GM19455 (cell line): ENCODE data around the gene DPY30.

Source experiments
- ATAC-seq: cut with Tn5 transposase; IDR thresholded peaks from one replicate; pipeline ENCODE4 v1.9.1; 2021; ENCODE audit not compliant: unreplicated experiment

The DPY30 gene

GRCh38 chr2:32010280-32010669 lies 29.3 kb downstream of the DPY30 start:
- ATAC-seq: peak; percentile 55

GRCh38 chr2:32009516-32010256 lies 29.9 kb downstream of the DPY30 start:
- ATAC-seq: peak; percentile 24

GRCh38 chr2:32008805-32009515 lies 30.6 kb downstream of the DPY30 start:
- no peak for ATAC-seq

DNA sequence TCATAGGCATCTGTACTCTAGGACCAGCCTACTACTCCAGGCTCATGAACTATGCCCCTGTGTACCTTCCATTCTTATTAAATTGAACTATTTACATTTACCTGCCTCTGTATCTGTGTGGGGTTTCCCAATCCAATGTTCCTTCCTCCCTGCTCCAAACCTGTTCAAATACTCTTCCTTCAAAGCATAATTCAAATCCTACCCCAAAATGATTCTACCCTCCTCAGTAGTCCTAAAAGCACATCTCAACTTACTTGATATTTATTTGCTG lies 32.5 kb downstream of the DPY30 start:
- no peak for ATAC-seq

GRCh38 chr2:32005371-32005976 lies 34.1 kb downstream of the DPY30 start:
- ATAC-seq: no peak

GRCh38 chr2:32003791-32004190 lies 35.8 kb downstream of the DPY30 start:
- ATAC-seq: no peak

DNA sequence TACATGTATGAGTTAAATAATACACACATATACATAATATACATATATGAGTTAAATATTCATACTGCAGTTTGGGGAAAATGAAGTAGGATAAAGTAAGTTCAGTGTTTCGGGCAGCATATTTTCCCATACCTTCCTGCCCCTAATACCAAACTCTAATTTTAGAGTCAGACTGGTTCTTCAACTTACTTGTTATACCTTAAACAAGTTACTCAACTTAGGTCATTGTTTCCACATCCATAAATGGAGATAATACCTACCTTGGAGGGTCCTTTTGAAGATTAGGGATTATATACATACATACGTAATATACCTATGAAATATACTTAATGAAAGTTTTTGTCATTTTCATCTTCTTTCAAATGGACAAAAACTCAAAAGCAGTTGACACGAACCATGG lies 37.2 kb downstream of the DPY30 start:
- ATAC-seq: no peak

DNA sequence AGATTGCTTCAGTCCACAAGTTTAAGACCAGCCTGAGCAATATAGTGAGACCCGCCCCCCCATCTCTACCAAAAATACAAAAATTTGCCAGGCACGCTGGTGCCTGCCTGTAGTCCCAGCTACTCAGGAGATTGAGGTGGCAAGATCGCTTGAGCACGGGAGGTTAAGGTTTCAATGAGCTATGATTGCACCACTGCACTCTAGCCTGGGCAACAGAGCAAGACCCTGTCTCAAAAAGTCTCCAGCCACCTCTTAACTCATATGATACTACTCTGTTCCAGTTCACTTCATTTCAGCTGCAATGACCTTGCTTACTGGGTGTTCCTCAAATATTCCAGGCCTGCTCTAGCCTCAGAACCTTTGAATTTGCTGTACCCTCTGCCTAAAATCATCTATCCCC lies 40.2 kb downstream of the DPY30 start:
- no peak for ATAC-seq

- ATAC-seq: no peak
Measured at GRCh38 chr2:31998731-31999383, 40.7 kb downstream of the DPY30 start.

GRCh38 chr2:31997653-31998052 lies 42.0 kb downstream of the DPY30 start:
- ATAC-seq: no peak

- no peak for ATAC-seq
Measured at GRCh38 chr2:31996571-31997150, 42.9 kb downstream of the DPY30 start.

- no peak for ATAC-seq
Measured at GRCh38 chr2:31992934-31993333, 46.7 kb downstream of the DPY30 start.

- no peak for ATAC-seq
Measured at GRCh38 chr2:31992025-31992579, 47.5 kb downstream of the DPY30 start.

GRCh38 chr2:31989946-31990345 lies 49.7 kb downstream of the DPY30 start:
- no peak for ATAC-seq

DNA sequence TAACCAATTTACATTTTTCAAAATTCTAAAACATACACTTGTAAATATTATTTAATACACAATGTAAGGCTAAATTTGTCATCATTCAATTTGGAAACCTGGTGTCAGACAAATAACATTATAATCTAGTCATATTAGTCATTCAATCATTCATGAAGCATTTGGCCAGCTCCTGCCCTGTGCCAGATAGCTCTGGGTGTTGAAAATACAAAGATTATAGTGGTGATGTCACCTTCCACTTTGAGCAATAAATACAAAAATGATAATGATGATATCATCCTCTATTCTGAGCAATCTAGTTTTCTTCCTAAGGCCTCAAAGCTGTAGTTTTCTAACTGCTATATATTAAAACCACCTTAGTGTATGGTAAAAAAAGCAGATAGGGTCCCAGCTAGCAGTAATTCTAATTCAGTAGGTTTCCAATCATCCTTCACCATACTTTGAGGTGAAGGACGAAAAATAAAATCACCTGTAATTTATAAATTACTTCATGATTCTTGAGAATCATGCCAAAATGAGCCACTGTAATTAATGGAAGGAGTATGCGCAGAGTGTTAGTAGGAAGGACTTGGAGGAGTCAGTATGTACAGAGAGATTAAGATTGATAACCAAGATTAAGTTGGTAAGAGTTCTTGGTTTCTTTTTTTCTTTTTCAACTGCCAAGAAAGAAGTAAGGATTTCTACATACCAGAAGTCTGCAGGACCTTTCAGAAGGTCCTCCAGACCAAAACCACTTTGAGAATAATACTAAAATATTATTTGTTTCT lies 52.0 kb downstream of the DPY30 start:
- no peak for ATAC-seq

GRCh38 chr2:31986906-31987305 lies 52.7 kb downstream of the DPY30 start:
- ATAC-seq: no peak

GRCh38 chr2:31983762-31984467 lies 55.7 kb downstream of the DPY30 start:
- no peak for ATAC-seq

DNA sequence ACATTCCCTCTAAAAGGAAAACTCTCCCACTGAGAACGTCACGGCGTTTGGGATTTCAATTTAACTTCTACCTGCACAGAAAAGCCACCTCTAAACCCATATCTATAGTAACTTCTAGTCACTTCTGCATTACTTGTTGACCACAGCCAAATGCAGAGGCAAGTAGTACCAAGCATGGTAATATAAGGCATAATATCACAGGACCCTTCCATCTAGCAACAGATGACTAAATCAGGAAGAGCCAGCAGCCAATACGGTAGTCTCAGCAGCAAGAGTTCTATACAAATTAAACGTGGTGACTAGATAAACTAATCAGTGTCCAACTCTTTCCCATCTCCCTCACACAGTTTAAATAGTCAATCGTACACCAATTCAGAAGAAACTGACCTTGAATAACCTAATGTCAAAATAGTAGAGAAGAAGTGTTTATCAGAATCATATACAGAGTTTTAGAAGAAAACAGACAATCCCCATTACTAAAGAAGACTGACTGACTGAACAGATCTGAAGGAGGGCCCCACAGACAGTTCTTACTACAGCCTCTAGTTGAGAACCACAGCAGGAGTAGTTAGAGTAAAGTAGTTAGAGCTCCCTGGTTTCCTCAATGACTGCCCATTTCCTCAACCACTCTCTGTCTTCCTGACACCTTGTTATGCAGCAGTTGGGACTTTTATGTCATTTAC lies 58.8 kb downstream of the DPY30 start:
- ATAC-seq: peak; percentile 100

DNA sequence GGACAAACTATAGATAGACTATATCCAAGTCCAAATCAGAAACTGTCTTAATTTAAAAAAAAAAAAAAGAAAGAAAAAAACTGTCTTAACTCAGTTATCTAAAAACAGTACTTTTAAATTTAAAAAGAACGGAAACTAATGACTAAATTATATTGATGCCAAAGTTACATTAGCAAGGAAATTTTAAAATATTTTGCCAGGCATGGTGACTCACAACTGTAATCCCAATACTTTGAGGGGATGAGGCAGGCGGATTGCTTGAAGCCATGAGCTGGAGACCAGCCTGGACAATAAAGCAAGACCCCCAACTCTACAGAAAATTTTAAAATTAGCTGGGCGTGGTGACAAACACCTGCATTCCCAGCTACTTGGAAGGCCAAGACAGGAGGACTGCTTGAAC lies 59.6 kb downstream of the DPY30 start:
- ATAC-seq: no peak
